ENCODE measurements around the gene PTPN4.

GRCh38 chr2:119856469-119856901 lies 96.8 kb downstream of the PTPN4 start:
- no peak for TF ChIP-seq CTCF (IDR thresholded peaks at IDR 0.05)
- TF ChIP-seq POLR2A (IDR thresholded peaks at IDR 0.05): no peak

Measured in body of pancreas (tissue), 4 donors.